Endothelial cell of umbilical vein (primary cell): Measurements from ENCODE around the gene AKAP12. TPM values are rescaled to one million over a fixed set of nuclear protein-coding genes. Genes with fewer than 3 reads are reported as not detected.

Source experiments
- BruUV-seq: library from RNA; stranded (reverse); fragments of 400-500 nt; replicated peaks from 2 replicates; lab custom pipeline; 2021; lab: Mats Ljungman, UMichigan
- CTCF ChIA-PET: fragments of 300-600, 350-600 bp; sonication (Branson Sonifier 250); formaldehyde crosslinking; loops from one replicate; lab custom pipeline; 2021; ENCODE audit warnings: antibody characterized with exemption, inconsistent platforms; lab: Charles Lee
- POLR2A ChIA-PET: fragments of 300-600, 350-600 bp; sonication (Branson Sonifier 250); formaldehyde crosslinking; loops from one replicate; lab custom pipeline; 2021; ENCODE audit warnings: antibody characterized with exemption, inconsistent platforms; lab: Charles Lee
- DNase-seq: peaks from one replicate; pipeline ENCODE4 v3.0.0-alpha.2; 2011; ENCODE audit warnings: low read depth, low spot score
- FAIRE-seq: peaks from 2 replicates; lab custom pipeline; 2011; peaks lifted over from hg19 to GRCh38; lab: Jason Lieb, UNC
- H2AFZ ChIP-seq: 2 replicates; pipeline ENCODE4 v1.6.0; 2012; ENCODE audit warnings: low read depth, low read length, control low read depth, inconsistent platforms
- H3K27ac ChIP-seq: 2 replicates; pipeline ENCODE4 v1.5.1; 2011; ENCODE audit warnings: low read depth, mild to moderate bottlenecking, control low read depth, low read length, moderate library complexity; ENCODE audit not compliant: insufficient read depth
- H3K27me3 ChIP-seq, 2 experiments: 2 replicates each; pipeline versions ENCODE4 v1.6.0 to v1.6.1; 2011; ENCODE audit warnings: low read length in 2 of 2, mixed read lengths in 1 of 2; ENCODE audit not compliant: control insufficient read depth in 2 of 2, insufficient read depth in 2 of 2
- H3K36me3 ChIP-seq, 2 experiments: 2 replicates in 1 of 2; 3 replicates in 1 of 2; pipeline ENCODE4 v1.5.1; 2011; ENCODE audit warnings: low read length in 2 of 2, mild to moderate bottlenecking in 1 of 2, moderate library complexity in 1 of 2; ENCODE audit not compliant: control insufficient read depth in 2 of 2, insufficient read depth in 2 of 2; ENCODE audit errors: extremely low read depth in 1 of 2
- H3K4me1 ChIP-seq: 3 replicates; pipeline ENCODE4 v1.5.1; 2011; ENCODE audit warnings: mild to moderate bottlenecking, low read length; ENCODE audit not compliant: control insufficient read depth, insufficient read depth; ENCODE audit errors: extremely low read depth
- H3K4me2 ChIP-seq: 2 replicates; pipeline ENCODE4 v1.6.1; 2011; ENCODE audit warnings: low read length, control low read depth, mixed read lengths; ENCODE audit not compliant: insufficient read depth
- H3K4me3 ChIP-seq, 3 experiments: fragments of 200-600 bp in 1 of 3; sonication (generic), shearing (Covaris generic) in 1 of 3; replicated peaks in 1 of 3; 2 replicates each; pipeline ENCODE4 v1.5.1; 2011 to 2016; ENCODE audit warnings: control low read depth in 3 of 3, low read length in 3 of 3, mild to moderate bottlenecking in 2 of 3, inconsistent platforms in 1 of 3, low read depth in 1 of 3, moderate library complexity in 1 of 3; ENCODE audit not compliant: insufficient read depth in 1 of 3
- H3K79me2 ChIP-seq: 2 replicates; pipeline ENCODE4 v1.6.0; 2012; ENCODE audit warnings: low read length, inconsistent platforms; ENCODE audit not compliant: control insufficient read depth, insufficient read depth
- H3K9ac ChIP-seq: replicated peaks from 2 replicates; pipeline ENCODE3; 2011; ENCODE audit warnings: low read length, control low read depth; ENCODE audit not compliant: insufficient read depth; ENCODE audit errors: extremely low read depth
- H3K9me1 ChIP-seq: replicated peaks from 3 replicates; pipeline ENCODE4 v1.6.0; 2011; ENCODE audit warnings: mild to moderate bottlenecking, low read length; ENCODE audit not compliant: control insufficient read depth, insufficient read depth; ENCODE audit errors: extremely low read depth
- H3K9me3 ChIP-seq: replicated peaks from 2 replicates; pipeline ENCODE4 v1.5.1; 2012; ENCODE audit warnings: low read length, inconsistent platforms; ENCODE audit not compliant: control insufficient read depth, insufficient read depth
- H4K20me1 ChIP-seq: replicated peaks from 2 replicates; pipeline ENCODE3; 2011; ENCODE audit warnings: mild to moderate bottlenecking, low read length; ENCODE audit not compliant: control insufficient read depth, insufficient read depth; ENCODE audit errors: extremely low read depth
- CTCF ChIP-seq, 2 donors: IDR thresholded peaks; 1 replicate in 1 of 2; 2 replicates in 1 of 2; pipeline ENCODE4 v1.5.1; 2011; ENCODE audit warnings: low read length in 2 of 2, mild to moderate bottlenecking in 2 of 2, moderate library complexity in 2 of 2, control low read depth in 1 of 2, inconsistent platforms in 1 of 2, low read depth in 1 of 2; ENCODE audit not compliant: insufficient read depth in 1 of 2; ENCODE audit errors: extremely low read depth in 1 of 2
- EZH2 ChIP-seq: IDR thresholded peaks from 2 replicates; pipeline ENCODE4 v1.6.1; 2012; ENCODE audit warnings: borderline replicate concordance, low read depth, mild to moderate bottlenecking, moderate library complexity, low read length, inconsistent platforms; ENCODE audit not compliant: severe bottlenecking
- FOS ChIP-seq: IDR thresholded peaks from 2 replicates; pipeline ENCODE4 v1.6.1; 2011; ENCODE audit warnings: mild to moderate bottlenecking, low read length, moderate library complexity, borderline replicate concordance; ENCODE audit not compliant: insufficient read depth
- GATA2 ChIP-seq: IDR thresholded peaks from 2 replicates; pipeline ENCODE4 v1.7.0; 2011; ENCODE audit warnings: low read depth, mild to moderate bottlenecking, moderate library complexity, mixed read lengths, low read length; ENCODE audit not compliant: insufficient read length, insufficient read depth
- JUN ChIP-seq: IDR thresholded peaks from 2 replicates; pipeline ENCODE4 v1.6.1; 2011; ENCODE audit warnings: borderline replicate concordance, low read depth; ENCODE audit not compliant: insufficient read length, insufficient read depth
- MAX ChIP-seq: IDR thresholded peaks from 2 replicates; pipeline ENCODE4 v1.6.1; 2011; ENCODE audit not compliant: insufficient read depth, insufficient read length
- MYC ChIP-seq: IDR thresholded peaks from one replicate; pipeline ENCODE4 v1.6.1; 2011; ENCODE audit warnings: mild to moderate bottlenecking, low read depth, low read length
- POLR2A ChIP-seq: IDR thresholded peaks from 2 replicates; pipeline ENCODE4 v1.6.1; 2012; ENCODE audit warnings: low read depth, mild to moderate bottlenecking, control low read depth, low read length
- POLR2AphosphoS5 ChIP-seq: IDR thresholded peaks from 2 replicates; pipeline ENCODE4 v1.6.1; 2012; ENCODE audit warnings: low read depth, mild to moderate bottlenecking, control low read depth, low read length, moderate library complexity; ENCODE audit not compliant: insufficient read depth
- dilution Hi-C: fragments of 300-500 bp; cut with MboI; formaldehyde crosslinking; loops from one replicate; pipeline ENCODE4 v1.15.0; 2019; ENCODE audit warnings: low sequenced_read_pairs; ENCODE audit not compliant: extremely low pct_ligation_motif_present
- intact Hi-C: fragments of 100-400 bp; cut with micrococcal nuclease; formaldehyde crosslinking; loops from one replicate; pipeline ENCODE4 v1.10.0; 2022
- polyA plus RNA-seq, 4 experiments: library from polyadenylated mRNA; depleted of rRNA in 3 of 4; stranded (reverse) in 3 of 4; unstranded in 1 of 4; fragments of >200 nt; gene quantifications; 2 replicates each; pipeline versions ENCODE4 v1.2.1 to v1.2.3, GENCODE V29; 2011 to 2012; ENCODE audit warnings: missing spikeins in 1 of 4
- total RNA-seq: library from RNA; stranded (reverse); gene quantifications from 2 replicates; pipeline ENCODE4 v1.2.3, GENCODE V29; 2021

The AKAP12 gene
- total and polyA plus RNA-seq, 2 donors (not counting 3 experiments of a cell fraction or from before 2014, with no cell fraction given): 46.9 to 340 TPM

- no TSS peak for BruUV-seq
- H3K4me2 ChIP-seq: no peak overlapping the region
- intact Hi-C loops (no loop called here), dilution Hi-C loops (no loop called here)
- H3K9me3 ChIP-seq: no peaks in the 10 kb centered on the region
- ChIA-PET CTCF (no interaction called here), POLR2A (no interaction called here)
- no peak overlapping the region for H3K9ac ChIP-seq
- no peaks in the 10 kb centered on the region for H3K9me1 ChIP-seq
- H3K79me2 ChIP-seq: peaks cover 59% of the 10 kb centered on the region
- TF ChIP-seq CTCF (IDR thresholded peaks at IDR 0.05; ENCODE audit: extremely low read depth in 1 of 2, insufficient read depth in 1 of 2, low read depth in 1 of 2, low read length in 2 of 2) (no peak), FOS (no peak), MAX (no peak), EZH2 (no peak), POLR2A (no peak), GATA2 (no peak), POLR2AphosphoS5 (no peak), JUN (no peak), MYC (no peak)
- no peak overlapping the region for H3K4me3 ChIP-seq
- H3K36me3 ChIP-seq: no peaks in the 10 kb centered on the region
- no peaks in the 10 kb centered on the region for H3K27me3 ChIP-seq
- FAIRE-seq (no peak), DNase-seq (no peak)
- H2AFZ ChIP-seq: no peak overlapping the region
- peaks cover 4% of the 10 kb centered on the region for H3K4me1 ChIP-seq
- H4K20me1 ChIP-seq: no peaks in the 10 kb centered on the region
- no peak overlapping the region for H3K27ac ChIP-seq
Observed at GRCh38 chr6:151379933-151380847, 140.4 kb downstream of the AKAP12 start.
